Measurements from ENCODE around the gene TRAM2. TPM values are rescaled to one million over a fixed set of nuclear protein-coding genes. Genes with fewer than 3 reads are reported as not detected.

The TRAM2 gene
- total and polyA plus RNA-seq, 8 donors = 22.1 to 38.4 (median 27.4) TPM

GRCh38 chr6:52562911-52563310 is 13.9 kb downstream of the TRAM2 start:
- intact Hi-C loops (cut with DNase I) = no loop called here
- no peaks in the 10 kb centered on the region for H3K27me3 ChIP-seq
- H3K36me3 ChIP-seq = no peaks in the 10 kb centered on the region
- ATAC-seq = no peak
- peaks cover 14 to 39% of the 10 kb centered on the region in 2 donors for H3K4me1 ChIP-seq
- TF ChIP-seq CTCF (IDR thresholded peaks at IDR 0.05) = no peak
- H3K4me3 ChIP-seq = no peak overlapping the region
- no peak overlapping the region for H3K27ac ChIP-seq
- H3K9me3 ChIP-seq = no peaks in the 10 kb centered on the region
- no peak for DNase-seq

GRCh38 chr6:52560462-52560861 is 16.4 kb downstream of the TRAM2 start:
- no peaks in the 10 kb centered on the region for H3K27me3 ChIP-seq
- H3K36me3 ChIP-seq = no peaks in the 10 kb centered on the region
- no peak overlapping the region for H3K27ac ChIP-seq
- no peak for DNase-seq
- no peak overlapping the region for H3K4me3 ChIP-seq
- no peak for ATAC-seq
- intact Hi-C loops (cut with DNase I) = no loop called here
- TF ChIP-seq CTCF (IDR thresholded peaks at IDR 0.05) = no peak
- peaks cover 10 to 28% of the 10 kb centered on the region in 2 donors for H3K4me1 ChIP-seq
- no peaks in the 10 kb centered on the region for H3K9me3 ChIP-seq

- H3K27ac ChIP-seq = peak overlapping the region; percentile 18 to 60
- no peaks in the 10 kb centered on the region for H3K9me3 ChIP-seq
- H3K27me3 ChIP-seq = no peaks in the 10 kb centered on the region
- peaks cover 10 to 19% of the 10 kb centered on the region in 2 donors for H3K4me1 ChIP-seq
- ATAC-seq (peak; percentile 89), DNase-seq (no peak)
- no peak overlapping the region for H3K4me3 ChIP-seq
- intact Hi-C loops (cut with DNase I) = no loop called here
- H3K36me3 ChIP-seq = no peaks in the 10 kb centered on the region
- no peak for TF ChIP-seq CTCF (IDR thresholded peaks at IDR 0.05)
These were observed 18.4 kb downstream of the TRAM2 start for GRCh38 chr6:52558266-52559000.

GRCh38 chr6:52557389-52558265 is 19.2 kb downstream of the TRAM2 start:
- DNase-seq (no peak), ATAC-seq (peak; percentile 37)
- H3K4me3 ChIP-seq = no peak overlapping the region
- intact Hi-C loops (cut with DNase I) = no loop called here
- TF ChIP-seq CTCF (IDR thresholded peaks at IDR 0.05) = no peak
- H3K27me3 ChIP-seq = no peaks in the 10 kb centered on the region
- no peaks in the 10 kb centered on the region for H3K9me3 ChIP-seq
- H3K4me1 ChIP-seq = peaks cover 11 to 17% of the 10 kb centered on the region in 2 donors
- H3K36me3 ChIP-seq = no peaks in the 10 kb centered on the region
- H3K27ac ChIP-seq = peak overlapping the region; percentile 18 to 60

Measured in left lung (tissue), 10 donors.